Cardiac septum (tissue), 1 donor: Measurements from ENCODE around the gene IGFLR1. TPM values are rescaled to one million over a fixed set of nuclear protein-coding genes. Genes with fewer than 3 reads are reported as not detected.
A peak's percentile ranks its signal among the peaks of the same experiment; 100 is the strongest.

Source experiments
- DNase-seq: peaks from one replicate; pipeline ENCODE4 v3.0.0-alpha.2; 2020; ENCODE audit warnings: low spot score
- intact Hi-C: fragments of 100-400 bp; cut with DNase I; formaldehyde crosslinking; loops from one replicate; pipeline ENCODE4 v1.14.0; 2022
- total RNA-seq: library from RNA; stranded (reverse); fragmentation: NEBNext Ultra II Directional; extraction: Animal tissue kit (Norgen Biotek cat#: 25700); gene quantifications from one replicate; pipeline ENCODE4 v1.2.1, GENCODE V29; 2021
- donor health status: DM: no; HTN: no; CAD: no.

The IGFLR1 gene
- total RNA-seq, 1 donor from 2014 or later: 4.2 TPM

DNA sequence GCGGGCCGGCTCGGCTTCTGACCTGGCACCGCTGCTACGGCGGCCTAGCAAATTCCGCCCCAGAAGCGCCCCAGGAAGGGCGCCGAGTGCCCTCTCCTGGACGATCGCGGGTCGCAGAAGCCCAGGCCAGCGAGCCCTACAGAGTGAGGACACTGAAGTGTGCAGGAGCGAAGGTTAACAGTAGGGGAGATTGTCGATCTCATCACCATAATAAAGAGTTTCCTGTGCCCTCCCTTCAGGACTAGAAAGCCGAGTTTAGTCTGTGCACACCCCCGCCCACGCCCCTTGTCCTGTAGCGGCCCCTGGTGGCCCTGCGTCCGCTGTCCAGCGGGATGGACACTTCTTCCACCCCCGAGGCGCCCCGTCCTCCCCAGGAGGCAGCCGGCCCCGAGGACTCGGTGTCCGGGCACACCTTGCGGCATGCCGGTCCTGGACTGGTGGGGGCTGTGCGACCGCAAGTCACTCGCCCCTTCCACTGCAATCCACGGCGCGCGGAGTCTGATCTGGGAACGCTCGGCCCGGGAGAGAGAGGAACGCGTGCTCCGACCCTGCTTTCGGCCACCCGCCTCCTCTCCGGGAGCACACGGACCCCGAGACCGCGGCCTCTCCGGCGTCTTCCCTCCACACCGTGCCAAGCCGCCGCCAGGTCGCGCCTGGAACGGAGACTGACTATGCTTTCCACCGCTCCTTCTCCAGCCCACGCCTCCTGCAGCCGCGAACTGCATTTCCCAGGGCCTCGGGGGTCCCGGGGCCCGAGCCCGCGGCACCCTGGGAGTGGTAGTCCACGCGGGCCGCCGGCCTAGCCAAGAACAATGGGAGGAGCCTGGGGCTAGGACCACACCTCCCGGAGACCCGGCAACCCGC, 25.2 kb downstream of the IGFLR1 start:
- peak; percentile 97 for DNase-seq
- intact Hi-C loops: loop anchor here (1.0 to 10.0 kb wide), 5 partner anchors 24 to 214 kb away; partner anchors contain the start of gene TMEM147

GRCh38 chr19:35715981-35716800, 26.1 kb downstream of the IGFLR1 start:
- DNase-seq: peak; percentile 87
- intact Hi-C loops: loop anchor here (1.0 to 10.0 kb wide), 4 partner anchors 23 to 169 kb away; partner anchors contain the start of gene TMEM147

DNA sequence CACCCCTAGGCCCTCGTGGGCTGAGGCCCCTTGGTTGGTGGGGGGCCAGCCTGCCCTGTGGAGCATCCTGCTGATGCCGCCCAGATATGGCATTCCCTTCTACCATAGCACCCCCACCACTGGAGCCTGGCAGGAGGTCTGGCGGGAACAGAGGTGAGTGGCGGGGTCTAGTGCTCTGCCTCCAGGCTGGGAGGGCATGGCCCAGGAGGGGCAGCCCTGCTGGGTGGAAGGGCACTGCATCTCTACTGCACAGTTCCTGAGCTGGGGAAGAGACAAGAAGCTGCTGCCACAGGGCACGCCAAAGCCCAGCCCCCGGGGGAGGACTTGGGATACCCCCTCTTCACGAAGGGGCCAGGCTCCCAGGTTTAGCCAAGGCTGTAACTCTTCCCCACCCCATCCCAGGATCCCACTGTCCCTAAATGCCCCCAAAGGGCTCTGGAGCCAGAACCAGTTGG, 26.9 kb downstream of the IGFLR1 start:
- DNase-seq: no peak
- intact Hi-C loops: loop anchor here (5.0 to 10.0 kb wide), 2 partner anchors 109 to 168 kb away; partner anchors contain the start of gene TMEM147

DNA sequence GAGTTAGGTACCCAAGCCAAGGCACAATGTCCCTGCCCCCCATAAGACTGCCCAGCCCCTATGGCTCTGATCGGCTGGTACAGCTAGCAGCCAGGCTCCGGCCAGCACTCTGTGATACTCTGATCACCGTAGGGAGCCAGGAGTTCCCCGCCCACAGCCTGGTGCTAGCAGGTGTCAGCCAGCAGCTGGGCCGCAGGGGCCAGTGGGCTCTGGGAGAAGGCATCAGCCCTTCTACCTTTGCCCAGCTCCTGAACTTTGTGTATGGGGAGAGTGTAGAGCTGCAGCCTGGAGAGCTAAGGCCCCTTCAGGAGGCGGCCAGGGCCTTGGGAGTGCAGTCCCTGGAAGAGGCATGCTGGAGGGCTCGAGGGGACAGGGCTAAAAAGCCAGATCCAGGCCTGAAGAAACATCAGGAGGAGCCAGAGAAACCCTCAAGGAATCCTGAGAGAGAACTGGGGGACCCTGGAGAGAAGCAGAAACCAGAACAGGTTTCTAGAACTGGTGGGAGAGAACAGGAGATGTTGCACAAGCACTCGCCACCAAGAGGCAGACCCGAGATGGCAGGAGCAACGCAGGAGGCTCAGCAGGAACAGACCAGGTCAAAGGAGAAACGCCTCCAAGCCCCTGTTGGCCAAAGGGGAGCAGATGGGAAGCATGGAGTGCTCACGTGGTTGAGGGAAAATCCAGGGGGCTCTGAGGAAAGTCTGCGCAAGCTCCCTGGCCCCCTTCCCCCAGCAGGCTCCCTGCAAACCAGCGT, 27.5 kb downstream of the IGFLR1 start:
- intact Hi-C loops: loop anchor here (5.0 to 10.0 kb wide), 2 partner anchors 110 to 167 kb away; partner anchors contain the start of gene TMEM147
- DNase-seq: no peak

DNA sequence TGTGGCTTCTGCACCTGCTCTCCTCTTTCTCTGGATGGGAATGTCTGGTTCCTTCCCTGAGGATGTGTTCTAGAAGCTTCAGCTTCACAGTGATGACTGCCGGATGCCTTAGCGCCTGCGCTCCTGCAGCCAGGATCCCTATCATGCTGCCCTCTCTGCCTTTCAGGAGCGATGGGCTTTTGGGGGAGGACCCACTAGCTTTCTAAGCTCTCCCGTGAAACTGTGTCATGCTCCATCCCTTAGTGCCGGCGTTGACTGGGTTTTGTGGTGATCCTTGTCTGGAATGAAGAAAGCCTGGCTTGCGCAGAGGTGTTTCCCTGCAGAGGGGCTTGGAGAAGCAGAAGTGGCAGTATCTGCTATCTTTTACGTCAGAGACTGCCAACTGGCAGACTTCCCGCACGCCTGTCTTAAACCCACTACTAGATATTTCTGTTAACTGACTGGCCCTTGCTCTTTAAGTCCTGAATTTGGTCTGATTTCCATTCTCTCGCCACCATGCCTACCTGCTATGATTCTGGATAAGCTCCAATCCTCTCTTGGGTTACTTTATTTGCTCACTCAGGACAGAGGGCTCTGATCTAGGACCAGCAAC, 28.3 kb downstream of the IGFLR1 start:
- intact Hi-C loops: loop anchor here (10.0 kb wide), 1 partner anchor 111 kb away; no protein-coding TSS in a partner anchor
- no peak for DNase-seq

DNA sequence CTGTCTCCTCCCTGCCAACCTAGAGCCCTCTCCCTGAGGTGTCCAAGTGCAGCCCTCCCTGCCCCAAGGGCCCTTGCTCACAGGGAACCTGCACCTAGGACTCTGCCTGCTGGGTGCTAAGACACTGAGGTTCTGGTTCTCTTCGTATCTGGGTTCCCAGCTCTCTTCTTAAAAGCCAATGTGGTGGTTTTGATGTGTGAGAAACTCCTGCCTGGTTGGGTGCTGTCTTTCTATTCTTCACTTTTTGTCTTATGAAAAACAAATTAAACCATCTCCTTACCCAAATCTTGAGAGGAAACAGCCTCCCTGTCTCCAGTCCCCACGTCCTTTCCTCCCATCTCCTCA, 28.8 kb downstream of the IGFLR1 start:
- intact Hi-C loops: loop anchor here (10.0 kb wide), 1 partner anchor 111 kb away; no protein-coding TSS in a partner anchor

DNA sequence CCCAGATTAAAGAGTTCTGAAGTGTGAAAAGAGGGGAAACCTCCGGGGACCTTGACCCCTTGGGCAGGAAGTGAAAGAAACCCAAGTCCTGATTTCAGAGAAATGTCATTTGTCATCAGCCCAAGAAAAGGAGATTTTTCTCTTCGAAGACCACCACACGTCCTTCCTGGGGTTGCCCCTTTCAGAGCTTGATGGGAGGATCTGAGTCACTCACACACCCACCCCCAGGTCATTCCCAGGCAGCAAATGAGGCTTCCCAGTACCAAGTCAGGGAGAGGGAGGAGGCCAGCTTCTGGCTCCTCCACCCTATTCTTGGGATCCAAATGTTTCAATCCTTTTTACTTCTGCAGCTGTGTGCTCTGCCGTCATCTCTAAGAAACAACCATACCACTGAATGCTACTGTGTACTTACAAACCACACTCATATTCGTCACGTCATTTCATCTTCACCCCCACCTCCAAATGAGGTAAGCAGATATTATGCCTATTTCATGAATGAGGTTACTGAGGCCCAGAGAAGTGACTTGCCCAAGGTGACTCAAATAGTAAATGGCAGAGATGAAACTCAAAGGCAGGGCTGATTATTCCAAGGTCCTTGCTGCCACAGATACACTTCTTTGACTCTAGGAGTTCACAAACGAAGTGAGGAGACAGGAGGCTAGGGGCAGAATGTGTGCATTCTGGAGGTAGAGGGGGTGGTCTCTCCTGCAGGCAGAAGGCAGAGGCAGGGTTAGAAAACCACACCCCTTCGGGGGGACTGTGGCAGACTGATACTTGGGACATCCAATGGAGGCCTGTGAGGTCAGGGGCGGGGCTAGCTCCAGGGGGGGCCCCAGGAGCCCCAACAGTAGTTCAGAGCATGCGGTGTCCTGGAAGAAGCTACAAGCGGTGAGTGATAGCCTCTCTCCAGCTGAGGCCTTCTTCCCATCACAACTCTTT, 29.4 kb downstream of the IGFLR1 start:
- DNase-seq: no peak
- intact Hi-C loops: loop anchor here (10.0 kb wide), 1 partner anchor 112 kb away; no protein-coding TSS in a partner anchor

More for the DNA sequence above, 28.8 kb downstream of the IGFLR1 start:
- DNase-seq: no peak

- no peak for DNase-seq
- intact Hi-C loops: loop anchor here (10.0 kb wide), 1 partner anchor 114 kb away; no protein-coding TSS in a partner anchor
Observed at GRCh38 chr19:35710784-35711723, 31.2 kb downstream of the IGFLR1 start.

DNA sequence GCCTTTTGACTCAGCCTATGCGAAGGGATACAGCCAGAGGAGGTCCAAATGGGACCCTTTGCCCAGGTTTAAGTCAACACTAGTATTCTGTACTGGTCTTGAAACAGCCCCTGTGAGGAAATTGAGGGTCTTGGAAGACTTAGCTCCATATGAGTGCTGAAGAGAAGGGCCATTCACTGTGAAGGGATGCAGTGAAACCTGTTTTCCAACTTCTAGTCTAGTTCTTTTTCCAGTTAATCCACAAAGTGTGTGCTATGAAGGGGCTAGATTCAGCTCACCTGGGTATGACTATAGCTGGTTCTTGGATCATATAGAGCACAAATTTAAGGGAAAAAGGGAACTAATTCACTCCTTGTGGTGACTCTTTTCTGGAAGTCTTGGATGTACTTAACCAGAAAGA, 33.9 kb downstream of the IGFLR1 start:
- intact Hi-C loops: no loop called here
- DNase-seq: no peak

GRCh38 chr19:35704218-35704617, 38.0 kb downstream of the IGFLR1 start, which contains the start of gene ZBTB32:
Gene ZBTB32, plus strand, starts transcription at chr19:35704558. Its CDS starts 10,069 bp downstream, at chr19:35714627.
- intact Hi-C loops: no loop called here
- DNase-seq: no peak

- intact Hi-C loops: no loop called here
- DNase-seq: no peak
Observed at GRCh38 chr19:35703343-35703742, 38.9 kb downstream of the IGFLR1 start.

DNA sequence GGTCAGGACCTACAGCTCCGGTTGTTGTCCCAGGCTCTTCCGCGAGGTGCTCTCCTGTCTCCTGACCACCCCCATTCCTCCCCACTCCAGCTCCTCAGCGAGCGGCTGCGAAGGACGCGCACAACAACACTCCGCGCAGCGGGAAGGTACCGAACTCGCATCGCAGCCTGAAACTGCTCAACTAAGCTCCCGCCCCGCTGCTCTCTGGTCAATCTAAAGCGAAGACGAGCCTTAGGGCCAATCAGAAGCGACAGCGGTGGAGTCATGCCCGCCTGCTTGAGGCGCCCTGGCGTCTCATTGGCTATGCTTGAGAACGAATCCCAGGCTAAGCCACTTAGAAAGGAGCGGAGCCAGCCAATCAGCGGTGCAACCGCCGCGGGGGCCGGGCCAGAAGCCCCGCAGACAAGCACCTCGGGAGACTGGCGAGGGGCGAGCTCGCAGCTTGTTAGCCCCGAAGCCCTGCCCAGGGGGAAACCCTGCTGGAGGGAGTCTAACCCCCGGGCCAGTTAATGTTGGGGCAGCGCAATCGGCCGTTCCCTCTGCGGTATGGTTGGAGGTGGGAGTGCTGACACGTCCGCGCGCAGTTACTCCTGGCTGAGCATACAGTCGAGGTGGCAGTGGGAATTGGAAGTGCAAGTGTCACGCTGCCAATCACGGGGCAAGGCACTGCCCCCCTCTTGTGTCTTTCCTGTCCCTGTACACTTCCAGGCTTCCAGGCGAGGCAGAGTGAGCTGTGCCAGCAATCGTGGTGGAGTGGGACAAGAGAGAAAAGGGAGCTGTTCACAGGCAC, 39.8 kb downstream of the IGFLR1 start:
- intact Hi-C loops: no loop called here
- peak; percentile 97 for DNase-seq

DNA sequence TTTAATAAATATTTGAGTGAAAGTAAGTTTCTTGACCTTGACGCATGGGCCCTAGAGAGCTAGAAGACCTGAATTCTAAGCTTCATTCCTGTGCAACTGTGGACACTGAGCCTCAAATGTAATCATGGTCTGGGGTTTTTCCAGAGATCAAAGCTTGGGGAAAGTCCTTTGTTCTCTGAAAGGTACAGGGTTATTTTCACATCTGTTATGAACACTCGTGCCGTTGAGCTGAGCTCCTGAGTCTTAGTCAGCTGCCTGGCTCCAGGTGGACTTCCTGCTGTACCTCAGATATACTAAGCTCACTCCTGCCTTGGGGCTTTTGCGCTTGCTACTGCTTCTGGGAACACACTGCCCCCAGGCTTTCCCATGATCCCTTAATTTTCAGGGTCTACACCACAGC, 45.4 kb downstream of the IGFLR1 start:
- no peak for DNase-seq
- intact Hi-C loops: no loop called here

DNA sequence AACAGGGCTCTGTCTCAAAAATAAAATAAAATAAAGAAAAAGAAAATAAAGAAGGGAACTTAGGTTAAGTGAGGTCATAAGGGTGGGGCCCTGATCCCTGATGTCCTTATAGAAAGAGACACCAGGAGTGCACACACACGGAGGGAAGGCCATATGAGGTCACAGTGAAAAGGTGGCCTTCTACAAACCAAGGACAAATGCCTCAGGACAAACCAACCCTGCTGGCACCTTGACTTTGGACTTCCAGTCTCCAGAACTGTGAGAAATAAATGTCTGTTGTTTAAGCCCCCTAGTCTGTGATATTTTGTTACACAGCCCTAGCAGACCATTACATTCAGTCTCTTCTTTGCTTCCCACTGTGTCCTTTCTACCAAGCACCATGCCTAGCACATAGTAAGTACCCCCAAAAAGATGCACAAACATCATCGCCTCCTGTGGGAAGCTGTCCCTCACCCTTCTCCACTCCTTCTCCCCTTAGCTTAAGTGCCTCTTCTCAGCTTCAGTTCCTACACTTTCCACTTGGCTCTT, 46.3 kb downstream of the IGFLR1 start:
- no peak for DNase-seq
- intact Hi-C loops: loop anchor here (2.0 kb wide), 1 partner anchor 235 kb away; no protein-coding TSS in a partner anchor

DNA sequence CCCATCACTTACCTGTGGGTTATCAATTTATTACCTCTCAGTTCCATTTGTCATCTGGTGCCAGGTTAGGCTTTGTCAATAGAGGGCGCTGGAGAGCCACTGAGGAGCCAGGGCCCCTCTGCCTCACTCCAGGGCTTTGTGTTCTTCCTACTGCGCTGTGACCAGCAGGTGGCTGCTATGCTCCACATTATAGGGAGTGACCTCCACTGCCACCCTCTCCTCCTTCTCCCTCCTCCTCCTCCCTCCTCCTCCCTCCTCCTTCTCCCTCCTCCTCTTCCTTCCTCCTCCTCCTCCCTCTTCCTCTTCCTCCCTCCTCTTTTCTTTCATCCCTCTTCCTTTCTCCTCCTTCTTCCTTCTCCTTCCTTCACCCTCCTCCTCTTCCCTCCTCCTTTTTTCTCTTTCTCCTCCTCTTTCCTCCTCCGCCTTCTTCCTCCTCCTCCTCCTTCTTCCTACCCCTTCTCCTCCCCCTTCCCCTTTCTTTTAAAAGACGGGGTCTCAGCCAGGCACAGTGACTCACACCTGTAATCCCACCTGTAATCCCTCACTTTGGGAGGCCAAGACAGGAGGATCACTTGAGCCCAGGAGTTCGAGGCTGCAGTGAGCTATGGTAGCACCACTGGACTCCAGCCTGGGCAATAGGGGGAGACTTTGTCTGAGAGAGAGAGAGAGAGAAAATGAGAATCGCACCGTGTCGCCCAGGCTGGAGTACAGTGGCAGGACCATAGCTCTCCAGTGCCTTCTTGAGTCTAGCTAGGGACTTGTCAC, 48.2 kb downstream of the IGFLR1 start:
- intact Hi-C loops: loop anchor here (1.0 to 5.0 kb wide), 3 partner anchors 22 to 237 kb away; partner anchors contain the start of gene TMEM147
- DNase-seq: peak; percentile 92
